G401.6 (cell line): ENCODE data around the gene ZSCAN12.

Experiments used
- FAIRE-seq: peaks from 2 replicates; lab custom pipeline; 2012; peaks lifted over from hg19 to GRCh38; lab: Jason Lieb, UNC

The ZSCAN12 gene

DNA sequence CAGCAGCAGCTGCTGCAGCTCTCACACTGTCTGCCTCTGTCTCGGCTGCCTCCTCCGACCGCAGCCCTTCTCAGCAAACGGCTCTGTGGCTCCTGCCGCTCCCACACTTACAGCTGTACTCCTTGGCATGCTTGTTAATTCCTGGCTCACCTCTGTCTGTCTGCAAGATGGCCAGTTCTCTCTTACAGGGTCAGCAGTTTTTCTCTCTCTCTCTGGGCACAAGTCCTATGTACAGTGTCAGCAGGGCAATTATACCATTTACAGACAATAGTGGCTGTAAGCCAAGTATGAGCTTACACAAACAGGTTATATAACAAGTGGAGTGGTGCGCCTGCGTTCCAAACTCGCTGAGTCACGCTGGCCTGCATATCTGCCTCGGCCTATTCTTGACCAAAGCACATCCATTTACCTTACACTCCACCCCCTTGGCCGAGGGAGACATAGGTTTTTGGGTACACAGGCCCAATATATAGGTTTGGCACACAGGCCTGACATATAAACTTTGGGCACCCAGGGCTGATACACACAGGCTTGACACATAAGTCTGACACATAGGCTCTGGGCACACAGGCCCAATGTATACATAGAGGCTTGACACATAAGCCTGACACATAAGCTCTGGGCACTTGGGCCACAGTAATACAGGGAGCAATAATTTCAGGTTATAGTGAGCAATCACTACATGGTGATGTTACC, 45.4 kb downstream of the ZSCAN12 start:
- FAIRE-seq = no peak

DNA sequence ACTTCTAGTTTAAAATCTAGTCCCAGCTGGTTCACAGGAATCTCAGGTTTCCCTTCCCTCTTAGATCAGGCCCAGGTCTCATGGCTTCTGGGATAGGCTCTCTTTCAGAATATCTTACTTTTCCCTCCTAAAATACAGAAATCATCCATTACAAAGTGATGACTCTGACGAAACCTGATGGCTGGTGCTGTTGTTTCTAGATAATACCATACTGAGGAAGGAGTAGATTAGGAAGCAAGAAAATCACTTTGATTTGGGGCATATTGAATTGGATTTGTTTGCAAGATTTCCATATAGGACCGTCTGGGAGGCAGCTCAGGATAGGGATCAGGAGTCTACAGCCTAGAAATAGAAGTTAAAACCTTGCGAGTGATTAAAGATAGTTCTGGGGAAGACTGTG, 46.2 kb downstream of the ZSCAN12 start:
- no peak for FAIRE-seq

DNA sequence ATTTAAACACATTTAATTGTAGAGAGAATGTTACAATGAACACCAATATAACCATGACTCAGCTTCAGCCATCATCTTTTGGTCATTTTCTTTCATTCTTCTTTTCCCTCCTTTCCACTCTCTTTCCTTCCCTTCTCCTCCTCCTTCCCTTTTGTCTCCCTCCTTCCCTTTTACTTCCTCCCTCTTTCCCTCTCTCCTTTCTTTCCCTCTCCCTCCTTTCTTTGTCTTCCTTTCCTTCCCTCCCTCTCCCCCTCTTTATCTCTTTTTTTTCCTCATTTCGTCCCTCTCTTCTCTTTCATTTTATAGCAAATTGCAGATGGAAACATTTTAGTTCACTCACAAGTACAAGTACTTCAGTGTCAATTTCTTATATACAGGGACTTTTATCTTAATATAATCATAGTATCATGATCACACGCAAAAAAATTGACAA, 48.0 kb downstream of the ZSCAN12 start:
- FAIRE-seq = no peak

DNA sequence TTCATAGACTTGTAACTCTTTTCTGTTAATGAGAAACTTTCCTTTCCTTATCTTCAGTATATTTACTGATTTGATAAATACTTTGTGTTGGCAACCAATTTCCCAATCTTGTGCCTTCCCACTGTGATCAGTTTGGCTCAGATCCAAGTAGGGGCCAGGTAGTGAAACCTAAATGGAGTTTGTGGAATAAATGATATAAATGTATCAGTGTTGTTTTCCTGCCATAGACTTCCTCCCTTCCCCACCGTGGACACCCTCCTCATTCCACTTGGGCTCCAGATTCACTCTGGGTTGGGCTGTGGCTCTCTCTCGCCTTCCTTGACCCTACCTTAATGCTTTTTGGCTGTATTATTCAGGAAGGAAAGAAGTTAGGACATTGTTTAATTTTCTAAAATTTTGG, 48.5 kb downstream of the ZSCAN12 start:
- FAIRE-seq = no peak

DNA sequence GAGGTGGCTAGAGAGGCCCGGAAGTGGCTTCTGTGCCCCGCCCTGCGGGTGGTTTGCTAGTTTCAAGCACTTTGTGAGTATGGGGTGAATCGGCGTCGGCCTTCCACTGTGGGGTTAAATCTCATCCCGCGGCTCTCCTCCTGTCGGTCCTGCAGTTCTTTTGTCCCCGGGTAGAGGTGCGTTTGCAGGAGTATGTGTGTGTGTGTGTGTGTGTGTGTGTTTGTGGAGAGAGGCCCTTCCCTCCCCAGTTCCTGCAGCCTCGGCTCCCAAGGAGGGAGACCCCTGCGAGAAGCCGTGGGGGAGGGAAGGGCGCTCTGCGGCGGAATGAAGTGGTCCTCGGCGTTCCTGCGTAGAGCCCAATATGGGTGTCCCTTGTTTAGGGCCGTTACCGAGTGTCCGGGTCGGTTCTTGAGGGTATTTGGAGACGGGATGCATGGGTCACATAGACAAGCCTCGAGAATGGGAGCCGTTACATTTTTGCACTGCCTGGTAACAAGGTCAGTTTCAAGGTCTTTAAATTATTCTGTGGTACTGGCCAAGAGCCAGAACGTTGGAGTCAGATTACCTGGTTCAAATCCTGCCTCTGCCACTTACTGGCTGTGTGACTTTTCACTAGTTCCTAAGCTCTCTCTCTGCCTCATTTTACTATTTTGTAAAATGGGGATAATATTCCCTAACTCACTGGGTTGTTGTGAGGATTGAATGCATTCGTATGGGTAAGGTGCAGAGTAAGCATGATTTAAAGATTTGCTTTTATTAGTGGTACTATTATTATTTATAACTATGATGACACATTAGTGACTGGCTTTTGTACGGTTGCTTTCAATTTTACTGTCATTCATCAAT, 49.4 kb downstream of the ZSCAN12 start, which contains the start of gene ZKSCAN3:
Gene ZKSCAN3, plus strand, starts transcription at position 56 of the 846 bp plus-strand sequence. CDS start 9,640 bp downstream, outside the sequence.
- FAIRE-seq = no peak

DNA sequence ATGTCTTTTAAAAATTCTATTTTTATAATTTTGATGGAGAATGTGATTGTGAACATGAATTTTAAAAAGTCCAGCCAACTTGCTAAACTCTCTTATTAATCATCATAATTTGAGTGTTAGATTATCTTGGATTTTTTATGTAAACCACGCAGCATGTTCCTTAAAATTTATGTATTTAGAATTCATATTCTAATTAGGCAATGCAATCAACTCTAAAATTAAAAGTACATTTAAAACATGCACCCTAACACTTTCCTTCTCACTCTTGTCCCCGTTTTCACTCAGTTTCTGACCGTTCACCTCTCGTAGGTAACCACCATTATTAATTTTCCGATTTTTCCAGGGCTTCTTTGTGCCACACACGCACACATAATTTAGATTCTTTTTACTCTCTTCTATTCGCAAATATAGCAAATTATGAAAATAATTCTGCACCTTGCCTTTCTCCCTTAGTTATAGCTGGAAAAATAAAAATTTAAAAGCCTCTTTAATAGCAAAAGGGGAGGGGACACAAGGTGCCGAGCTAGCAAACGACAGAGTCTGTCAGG, 50.1 kb downstream of the ZSCAN12 start:
- FAIRE-seq = peak; percentile 55

DNA sequence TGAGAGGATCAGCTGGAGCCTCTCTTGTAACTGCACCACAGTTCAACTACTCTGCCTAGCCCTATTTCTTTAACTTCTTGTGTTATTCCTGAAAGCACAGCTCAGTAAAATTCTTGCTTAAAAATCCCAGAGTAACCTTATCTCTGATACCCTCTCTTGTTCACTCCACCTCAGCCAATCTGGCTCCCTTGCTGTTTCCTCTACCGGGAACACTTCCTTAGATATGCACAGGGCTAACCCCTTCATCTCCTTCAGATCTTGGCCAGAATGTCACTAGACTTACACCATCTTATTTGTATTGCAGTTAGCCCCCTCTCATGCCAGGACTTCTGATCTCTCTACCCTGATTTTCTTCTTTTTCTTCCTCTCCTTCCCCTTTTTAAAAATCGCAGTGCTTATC, 52.4 kb downstream of the ZSCAN12 start:
- no peak for FAIRE-seq

DNA sequence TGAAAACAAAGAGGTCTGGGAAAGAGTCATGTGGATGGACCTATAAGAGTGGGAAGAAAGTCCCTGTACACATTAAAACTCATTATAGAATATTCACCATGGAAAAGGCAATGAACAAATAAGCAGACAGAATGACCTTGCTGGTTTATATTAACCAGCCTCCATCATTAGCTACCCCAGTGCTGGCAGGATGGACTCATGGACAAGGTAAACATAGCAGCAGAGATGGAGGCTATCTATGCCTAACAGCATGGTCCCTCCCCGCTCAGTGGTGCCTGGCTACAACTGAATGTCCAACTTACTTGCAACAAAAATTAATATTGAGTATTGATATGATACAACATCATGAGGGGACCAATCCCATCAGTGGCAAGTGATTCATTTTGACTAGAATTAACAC, 54.3 kb downstream of the ZSCAN12 start:
- no peak for FAIRE-seq

DNA sequence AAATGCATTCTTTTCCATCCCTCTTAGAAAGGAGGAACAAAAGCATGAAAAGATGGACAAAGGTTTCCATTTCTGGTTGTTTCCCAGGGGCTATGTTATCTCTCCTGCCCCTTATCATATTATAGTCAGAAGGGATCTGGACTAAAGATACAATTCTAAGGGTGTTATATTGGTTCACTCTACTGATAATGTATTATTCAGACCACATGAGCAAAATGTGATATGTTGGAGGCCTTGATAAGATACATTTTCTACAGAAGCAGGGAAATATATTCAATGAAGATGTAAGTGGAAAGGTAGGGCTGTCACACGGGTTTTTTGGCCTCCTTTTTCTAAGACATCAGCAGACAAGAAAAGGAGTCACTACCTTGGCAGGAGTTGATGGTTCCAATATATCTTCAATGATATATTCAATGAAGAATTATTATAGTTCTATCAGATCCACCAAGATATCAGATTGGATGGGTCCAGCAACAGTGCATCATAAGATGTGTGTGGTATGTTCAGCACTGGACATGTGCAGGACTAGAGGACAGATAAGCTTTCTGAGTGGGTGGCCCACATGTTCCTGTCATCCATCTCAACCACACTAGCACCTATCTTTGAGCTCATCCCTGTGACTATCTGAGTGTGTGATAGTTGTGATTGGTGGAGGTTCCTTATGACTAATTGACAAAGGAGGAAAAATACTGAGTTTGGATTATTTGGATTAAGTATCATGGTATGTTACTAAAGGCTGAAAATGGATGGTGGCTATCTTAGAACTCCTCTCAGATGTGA, 55.5 kb downstream of the ZSCAN12 start:
- FAIRE-seq = no peak

DNA sequence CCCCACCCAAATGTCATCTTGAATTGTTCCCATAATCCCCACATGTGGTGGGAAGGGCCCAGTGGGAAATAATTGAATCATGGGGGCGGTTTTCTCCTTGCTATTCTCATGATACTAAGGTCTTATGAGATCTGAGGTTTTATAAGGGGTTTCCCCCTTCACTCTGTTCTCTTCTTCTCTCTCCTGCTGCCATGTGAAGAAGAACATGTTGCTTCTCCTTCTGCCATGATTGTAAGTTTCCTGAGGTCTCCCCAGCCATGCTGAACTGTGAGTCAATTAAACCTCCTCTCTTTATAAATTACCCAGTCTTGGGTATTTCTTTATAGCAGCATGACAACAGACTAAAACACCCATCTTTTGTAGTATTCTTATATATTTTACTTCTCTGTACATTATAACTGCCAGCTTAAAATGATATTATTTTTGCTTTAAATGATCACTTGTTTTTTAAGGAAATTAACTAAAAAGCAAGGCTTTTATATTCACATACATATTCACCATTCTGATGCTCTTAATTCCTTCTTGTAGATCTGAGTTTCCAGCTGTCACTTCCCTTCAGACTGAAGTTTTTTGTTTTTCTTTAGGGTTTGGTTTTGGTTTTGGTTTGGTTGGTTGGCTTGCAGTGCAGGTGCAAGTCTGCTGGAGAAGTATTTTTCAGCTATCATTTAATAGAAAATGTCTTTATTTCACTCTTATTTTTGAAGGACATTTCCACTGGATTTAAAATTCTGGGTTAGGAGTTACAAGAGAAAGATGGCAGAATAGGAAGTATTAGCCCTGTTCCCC, 59.0 kb downstream of the ZSCAN12 start:
- FAIRE-seq = no peak

DNA sequence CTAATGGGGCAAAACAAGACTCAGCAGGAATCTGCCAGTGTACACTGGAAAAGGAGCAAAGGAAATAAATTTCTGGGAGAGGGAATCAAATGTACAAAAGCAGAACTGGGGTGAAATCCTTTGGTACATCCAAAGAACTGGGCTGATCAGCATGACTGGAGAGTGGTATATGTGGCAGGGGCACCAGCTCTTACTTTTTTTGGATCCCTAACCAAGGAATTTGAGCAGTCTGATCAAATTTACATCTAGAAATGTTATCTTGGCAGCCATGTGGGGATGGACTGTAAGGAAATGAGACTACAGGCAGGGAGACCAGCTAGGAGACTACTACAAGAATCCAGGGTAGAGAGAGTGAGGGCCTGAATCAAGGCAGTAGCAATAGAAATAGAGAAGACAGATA, 62.4 kb downstream of the ZSCAN12 start:
- FAIRE-seq = no peak

DNA sequence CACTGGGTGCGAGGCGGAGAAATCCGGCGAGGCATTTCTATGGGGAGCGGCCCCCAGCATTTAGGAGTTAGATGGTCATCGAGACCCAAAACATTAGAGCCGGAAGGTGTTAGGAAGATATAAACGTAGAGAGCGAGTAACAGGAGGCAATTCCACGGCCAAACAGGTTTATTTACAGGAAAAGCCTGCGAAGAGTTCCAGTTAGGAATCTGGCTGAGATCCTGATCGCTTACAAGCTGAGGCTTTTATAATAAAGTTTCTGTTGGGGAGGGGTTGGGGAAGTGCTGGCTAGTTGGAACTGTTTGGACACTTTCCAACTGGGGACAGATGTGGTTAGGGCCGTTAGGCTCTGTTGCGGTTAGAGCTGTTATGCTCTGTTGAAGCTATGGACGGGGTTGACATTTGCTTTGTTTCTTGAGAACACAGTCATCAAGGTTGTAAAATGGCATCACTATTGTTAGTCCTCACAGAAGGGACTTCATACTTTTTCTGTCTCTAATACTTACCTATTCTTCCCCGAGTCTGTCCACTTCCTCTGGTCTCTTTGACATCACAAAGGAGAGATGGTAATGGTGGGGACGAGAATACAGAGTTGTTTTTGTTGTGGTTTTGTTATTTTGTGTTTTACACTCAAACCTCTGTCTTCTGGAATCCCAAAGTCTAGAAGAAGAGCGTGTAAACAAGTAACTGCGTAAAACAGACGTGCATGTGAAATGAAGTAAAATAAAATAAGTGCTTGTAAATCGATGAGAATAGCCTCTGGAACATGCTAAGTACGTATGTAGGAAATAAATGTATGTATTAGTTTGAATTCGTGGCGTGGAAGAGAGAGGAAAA, 63.0 kb downstream of the ZSCAN12 start:
- no peak for FAIRE-seq

DNA sequence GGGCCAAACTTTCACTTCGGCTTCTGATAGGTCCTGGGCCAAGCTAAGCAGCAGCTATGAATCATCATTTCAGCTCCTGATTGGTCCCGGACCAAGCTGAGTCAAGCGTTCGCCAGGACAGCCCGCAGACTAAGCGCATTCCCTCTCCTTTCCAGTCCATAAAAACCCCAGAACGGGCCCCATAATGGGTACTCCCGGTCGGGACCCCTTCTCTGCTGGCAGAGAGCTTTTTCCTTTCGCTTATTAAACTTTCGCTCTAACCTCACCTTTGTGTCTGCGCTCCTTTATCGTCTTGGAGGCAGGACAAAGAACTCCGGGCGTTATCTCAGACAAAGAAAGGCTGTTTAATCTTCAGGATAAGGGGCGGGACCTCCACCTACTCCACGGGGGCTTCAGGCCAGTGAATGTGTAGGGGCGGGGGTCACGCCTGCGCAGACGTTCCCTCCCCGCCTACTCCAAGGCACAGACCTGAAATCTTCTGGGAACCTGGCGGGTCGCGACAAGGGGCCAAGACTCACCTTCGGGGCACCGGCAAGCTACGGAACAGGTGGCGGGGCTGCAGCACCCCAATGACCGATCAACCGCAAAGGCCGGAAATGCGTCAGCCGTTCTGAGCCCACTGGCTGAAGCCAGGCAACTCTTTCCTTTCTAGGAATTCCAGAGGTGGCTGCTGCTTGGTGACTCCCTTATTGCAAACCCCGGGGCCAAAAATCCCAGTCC, 63.8 kb downstream of the ZSCAN12 start, which contains the start of gene ZSCAN31:
Gene ZSCAN31, minus strand, starts transcription at position 585 of the 720 bp plus-strand sequence. CDS start 6,465 bp downstream, outside the sequence.
- peak; percentile 98 for FAIRE-seq

DNA sequence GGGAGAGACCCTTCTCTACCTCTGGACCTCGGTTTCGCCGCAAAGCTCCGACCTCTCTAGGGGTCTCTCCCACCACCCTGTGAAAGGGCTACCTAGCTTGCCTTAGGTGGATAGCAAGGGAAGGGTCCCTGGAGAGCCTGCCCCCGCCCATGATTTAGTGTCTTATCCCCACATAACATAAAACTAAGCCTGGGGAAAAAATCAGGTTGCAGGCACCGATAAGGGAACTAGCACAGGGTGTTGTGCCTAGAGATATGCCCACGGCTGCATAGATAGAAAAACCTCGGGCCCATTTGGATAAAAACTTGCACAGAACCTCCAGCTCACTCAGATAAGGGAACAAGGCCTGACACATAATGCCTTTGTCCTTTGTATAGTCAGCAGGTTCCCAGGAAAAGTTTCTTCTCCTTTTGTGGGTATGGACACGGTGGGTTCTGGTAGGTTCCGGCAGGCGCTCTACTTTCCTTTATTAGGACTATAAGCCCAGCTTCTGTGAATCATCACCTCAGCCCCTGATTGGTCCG, 64.4 kb downstream of the ZSCAN12 start:
- no peak for FAIRE-seq

DNA sequence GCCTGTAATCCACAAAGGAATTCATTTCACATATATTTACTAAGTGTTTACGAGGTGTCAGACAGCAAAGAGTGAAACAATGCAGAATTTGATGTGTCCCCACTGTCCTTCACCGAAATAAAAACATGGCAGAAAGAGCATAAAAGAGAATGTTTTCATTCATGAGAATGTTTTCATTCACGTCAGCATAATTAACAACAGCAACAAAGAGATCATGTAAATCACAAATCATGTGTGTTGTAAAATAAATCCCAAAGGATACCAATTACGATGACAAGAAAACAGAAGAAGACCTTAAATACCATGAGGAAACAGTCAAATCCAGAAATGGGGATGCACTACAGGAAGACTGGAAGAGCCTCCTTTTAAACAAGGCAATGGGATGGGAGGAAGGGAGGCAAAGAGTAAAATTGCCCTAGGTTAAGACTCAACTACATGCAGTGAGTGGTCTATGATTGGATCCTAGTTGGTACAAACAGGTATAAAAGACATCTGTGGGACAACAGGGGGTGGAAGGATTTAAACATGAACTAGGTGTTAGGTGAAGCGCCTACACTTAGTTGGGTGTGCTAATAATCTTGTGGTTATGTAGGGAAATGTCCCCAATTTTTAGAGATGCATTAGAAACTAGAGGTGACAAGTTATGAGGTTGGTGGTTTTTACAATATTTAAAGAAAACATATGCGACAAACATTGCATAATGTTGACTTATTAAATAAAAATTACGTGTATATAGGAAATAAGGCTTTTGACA, 65.1 kb downstream of the ZSCAN12 start:
- no peak for FAIRE-seq

DNA sequence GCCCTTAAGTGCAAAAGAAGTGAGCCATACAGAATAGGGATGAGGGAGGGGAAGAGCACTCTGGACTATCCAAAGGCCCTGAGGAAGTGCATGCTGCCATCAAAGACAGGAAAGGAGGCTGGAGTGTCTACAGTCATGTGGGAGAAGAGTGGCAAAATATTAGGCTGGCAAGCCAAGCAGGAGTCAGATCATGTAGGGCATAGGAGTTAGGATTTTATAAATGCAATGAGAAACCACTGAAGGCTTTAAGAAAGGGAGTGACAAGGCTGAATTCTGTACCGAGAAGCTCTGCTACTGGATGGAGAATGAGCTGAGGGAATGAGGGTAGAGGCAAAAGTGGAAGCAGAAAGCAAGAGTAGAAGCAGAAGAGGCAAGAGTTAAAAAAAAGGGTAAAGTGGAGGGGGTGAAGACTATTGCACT, 65.9 kb downstream of the ZSCAN12 start:
- FAIRE-seq = no peak

DNA sequence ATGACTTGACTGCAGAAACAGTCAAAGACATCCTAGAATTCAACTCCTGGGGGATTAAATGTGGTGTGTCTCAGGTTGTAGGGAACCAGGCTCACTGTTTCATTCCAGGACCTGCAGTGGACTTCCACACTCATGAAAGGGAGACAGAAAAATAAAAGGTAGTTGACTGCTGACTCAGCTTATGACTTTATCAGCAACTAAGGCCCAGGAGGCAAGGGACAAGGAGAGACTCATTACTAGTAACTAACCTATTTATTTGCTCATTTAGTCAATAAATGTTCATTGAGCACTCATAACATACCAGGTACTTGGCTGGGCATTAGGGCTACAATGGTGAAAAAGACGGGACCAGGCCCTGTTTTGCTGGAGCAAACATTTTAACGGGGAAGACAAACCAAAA, 66.5 kb downstream of the ZSCAN12 start:
- FAIRE-seq = no peak

DNA sequence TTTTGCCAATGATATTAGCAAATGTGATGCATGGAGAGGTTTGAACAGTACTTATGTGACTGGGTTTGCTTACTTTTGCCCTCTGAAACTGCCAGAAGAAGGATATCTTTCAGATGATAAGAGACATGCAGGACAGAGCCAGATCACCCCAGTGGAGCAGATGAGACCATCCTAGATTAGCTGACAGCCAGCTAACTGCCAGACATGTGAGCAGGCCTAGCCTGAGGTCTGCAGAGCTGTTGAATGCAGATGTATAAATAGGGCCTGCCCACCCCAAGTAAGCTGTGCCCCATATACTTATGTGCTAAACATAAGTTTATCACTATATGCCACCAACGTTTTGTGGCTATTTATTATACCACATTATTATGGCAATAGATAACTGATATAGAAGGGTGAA, 69.5 kb downstream of the ZSCAN12 start:
- no peak for FAIRE-seq
